Kidney (tissue), 22 donors: ENCODE data around the gene GBX2. TPM values are rescaled to one million over a fixed set of nuclear protein-coding genes. Genes with fewer than 3 reads are reported as not detected.
A peak's percentile ranks its signal among the peaks of the same experiment; 100 is the strongest.

ENCODE experiments used
- DNase-seq, 5 donors: peaks; one replicate each; pipeline ENCODE4 v3.0.0-alpha.2; 2013 to 2020
- FAIRE-seq: peaks from 2 replicates; lab custom pipeline; 2012; peaks lifted over from hg19 to GRCh38; lab: Jason Lieb, UNC
- H3K27ac ChIP-seq, 2 donors: one replicate each; pipeline ENCODE4 v1.7.0; 2013; ENCODE audit warnings: low read depth in 2 of 2, low read length in 2 of 2, inconsistent platforms in 1 of 2
- H3K27me3 ChIP-seq: one replicate; pipeline ENCODE4 v1.7.1; 2013; ENCODE audit warnings: low read length, inconsistent platforms; ENCODE audit not compliant: control insufficient read depth, insufficient read depth
- H3K36me3 ChIP-seq, 3 donors: one replicate each; pipeline versions ENCODE4 v1.7.0 to v1.7.1; 2013; ENCODE audit warnings: low read length in 3 of 3, control low read depth in 1 of 3, inconsistent platforms in 1 of 3; ENCODE audit not compliant: insufficient read depth in 3 of 3, control insufficient read depth in 2 of 3
- H3K4me1 ChIP-seq, 3 donors: one replicate each; pipeline versions ENCODE4 v1.7.0 to v1.7.1; 2013; ENCODE audit warnings: low read length in 3 of 3, inconsistent platforms in 1 of 3, low read depth in 1 of 3; ENCODE audit not compliant: control insufficient read depth in 2 of 3, insufficient read depth in 2 of 3
- H3K4me3 ChIP-seq, 3 donors: one replicate each; pipeline versions ENCODE4 v1.7.0 to v1.8.1; 2013; ENCODE audit warnings: low read length in 3 of 3, control low read depth in 1 of 3, inconsistent platforms in 1 of 3
- H3K9ac ChIP-seq, 3 donors: one replicate each; pipeline versions ENCODE4 v1.7.0 to v1.7.1; 2013; ENCODE audit warnings: low read length in 3 of 3, control low read depth in 1 of 3, inconsistent platforms in 1 of 3
- H3K9me3 ChIP-seq, 3 donors: one replicate each; pipeline versions ENCODE4 v1.7.0 to v1.7.1; 2013; ENCODE audit warnings: low read length in 3 of 3, control low read depth in 1 of 3, inconsistent platforms in 1 of 3; ENCODE audit not compliant: control insufficient read depth in 2 of 3, insufficient read depth in 1 of 3
- intact Hi-C: fragments of 100-400 bp; cut with DNase I; formaldehyde crosslinking; loops from one replicate; pipeline ENCODE4 v1.11.1; 2022
- long read RNA-seq, 10 donors: library from polyadenylated mRNA in 1 of 10; unstranded in 1 of 10; transcript quantifications; one replicate each; pipeline ENCODE4 v2.0.0 and lab custom pipeline, GENCODE V29; 2021 to 2026
- polyA plus RNA-seq: library from polyadenylated mRNA; stranded (reverse); fragments of 350-450 nt; fragmentation: Illumina TruSeq; extraction: RNeasy Lipid Tissue Mini Kit (QIAGEN cat#74804); gene quantifications from one replicate; pipeline ENCODE4 v1.2.3, GENCODE V29; 2014; ENCODE audit warnings: low read depth, low replicate concordance; ENCODE audit not compliant: insufficient read depth
- total RNA-seq: library from RNA; stranded (reverse); fragmentation: NEBNext Ultra II Directional; extraction: Animal tissue kit (Norgen Biotek cat#: 25700); gene quantifications from one replicate; pipeline ENCODE4 v1.2.1, GENCODE V29; 2021
- TF ChIP-seq, protein P1 (sequence below): IDR thresholded peaks from 3 replicates; pipeline ENCODE4 v1.5.1; 2012; ENCODE audit warnings: mild to moderate bottlenecking, moderate library complexity, borderline replicate concordance; ENCODE audit not compliant: insufficient read depth; ENCODE audit errors: extremely low read depth
- donor health status: control.
- donor health status: control.
- donor health status: control.
- donor health status: control.
- donor health status: control.
- donor health status: DM: yes; HTN: yes; CAD: no.
- donor health status: Normal renal cell carcinoma (clear cell type).

Gene GBX2
- total RNA-seq (not detected), polyA plus RNA-seq (not detected)
- long read RNA-seq, donor 1: 0 reads
- long read RNA-seq, donor 2, partial matches to known transcripts: 0 of 1 reads
- long read RNA-seq, donor 2, other reads (novel, unspliced or antisense): 0 of 1 reads
- long read RNA-seq, donor 3: 0 reads
- long read RNA-seq, donor 4: 0 reads
- long read RNA-seq, donor 5: 0 reads
- long read RNA-seq, donor 6, partial matches to known transcripts: 0 of 1 reads
- long read RNA-seq, donor 6, other reads (novel, unspliced or antisense): 0 of 1 reads
- long read RNA-seq, donor 7: 0 reads
- long read RNA-seq, donor 8, partial matches to known transcripts: 0 of 1 reads
- long read RNA-seq, donor 8, other reads (novel, unspliced or antisense): 0 of 1 reads
- long read RNA-seq, donor 9: 0 reads
- long read RNA-seq, donor 10: 0 reads

DNA sequence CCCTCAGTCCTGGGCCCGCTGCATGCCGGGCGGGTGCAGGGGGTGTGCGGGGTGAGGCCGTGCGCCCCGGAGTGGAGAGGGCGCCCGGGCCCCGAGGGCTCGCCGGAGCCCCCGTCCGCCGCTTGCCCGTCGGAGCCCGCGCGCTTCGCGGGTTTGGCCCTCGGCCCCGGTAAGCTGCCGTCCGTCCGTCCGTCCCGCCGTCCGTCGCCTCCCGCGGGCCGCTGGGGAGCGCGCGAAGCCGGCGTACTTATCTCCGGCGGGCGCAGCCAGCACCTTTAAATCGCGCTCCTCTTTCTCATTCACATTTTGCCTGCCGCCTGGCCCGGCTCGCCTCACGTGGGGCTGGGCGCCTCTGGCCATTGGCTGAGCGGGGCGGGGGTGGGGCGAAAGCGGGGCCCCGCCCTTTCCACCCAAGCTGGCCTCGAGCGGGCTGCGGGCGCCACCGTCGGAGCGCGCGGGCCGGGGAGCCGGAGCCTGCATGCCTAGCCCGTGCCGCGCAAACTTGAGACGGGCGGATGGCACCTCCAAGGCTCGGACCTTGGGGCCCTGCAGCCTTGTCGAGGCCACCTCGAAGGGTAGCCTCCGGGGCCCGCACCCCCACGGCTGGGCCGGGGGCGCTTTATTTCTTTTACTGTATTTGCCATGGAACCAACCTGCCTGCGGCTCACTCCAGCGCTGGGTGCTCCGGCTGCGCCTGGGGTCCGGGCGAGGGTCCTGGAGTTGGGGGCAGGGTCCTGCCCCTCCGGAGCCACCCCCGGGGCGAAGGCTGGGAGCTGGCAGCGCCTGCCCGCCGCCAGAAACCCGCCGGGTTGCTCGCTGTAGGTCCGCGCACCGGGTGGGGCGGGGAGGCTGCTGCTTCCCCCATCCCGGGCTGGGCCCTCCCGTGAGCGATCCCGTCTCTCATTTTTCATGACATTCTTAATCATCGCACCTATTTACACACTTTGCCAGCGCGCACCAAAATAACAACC, at the start of gene GBX2:
Gene GBX2, minus strand, starts transcription at position 277 of the 971 bp plus-strand sequence. CDS start 415 bp downstream, outside the sequence.
- H3K9ac ChIP-seq: no peak within 1 kb of the TSS
- DNase-seq (peak in 4 of 5 donors; percentile 89 to 93 (median 91)), FAIRE-seq (no peak)
- H3K27ac ChIP-seq: no peak within 1 kb of the TSS
- no peak within 1 kb of the TSS for H3K4me3 ChIP-seq
- peaks cover 58% of the 10 kb centered on the region for H3K27me3 ChIP-seq
- no peaks in the 10 kb centered on the region for H3K36me3 ChIP-seq
- no peaks in the 10 kb centered on the region for H3K9me3 ChIP-seq
- TF ChIP-seq, protein P1, sequence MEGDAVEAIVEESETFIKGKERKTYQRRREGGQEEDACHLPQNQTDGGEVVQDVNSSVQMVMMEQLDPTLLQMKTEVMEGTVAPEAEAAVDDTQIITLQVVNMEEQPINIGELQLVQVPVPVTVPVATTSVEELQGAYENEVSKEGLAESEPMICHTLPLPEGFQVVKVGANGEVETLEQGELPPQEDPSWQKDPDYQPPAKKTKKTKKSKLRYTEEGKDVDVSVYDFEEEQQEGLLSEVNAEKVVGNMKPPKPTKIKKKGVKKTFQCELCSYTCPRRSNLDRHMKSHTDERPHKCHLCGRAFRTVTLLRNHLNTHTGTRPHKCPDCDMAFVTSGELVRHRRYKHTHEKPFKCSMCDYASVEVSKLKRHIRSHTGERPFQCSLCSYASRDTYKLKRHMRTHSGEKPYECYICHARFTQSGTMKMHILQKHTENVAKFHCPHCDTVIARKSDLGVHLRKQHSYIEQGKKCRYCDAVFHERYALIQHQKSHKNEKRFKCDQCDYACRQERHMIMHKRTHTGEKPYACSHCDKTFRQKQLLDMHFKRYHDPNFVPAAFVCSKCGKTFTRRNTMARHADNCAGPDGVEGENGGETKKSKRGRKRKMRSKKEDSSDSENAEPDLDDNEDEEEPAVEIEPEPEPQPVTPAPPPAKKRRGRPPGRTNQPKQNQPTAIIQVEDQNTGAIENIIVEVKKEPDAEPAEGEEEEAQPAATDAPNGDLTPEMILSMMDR: no peak
- H3K4me1 ChIP-seq: peaks cover 0 to 9% (median 0%) of the 10 kb centered on the region in 3 donors
- intact Hi-C loops: no loop called here

DNA sequence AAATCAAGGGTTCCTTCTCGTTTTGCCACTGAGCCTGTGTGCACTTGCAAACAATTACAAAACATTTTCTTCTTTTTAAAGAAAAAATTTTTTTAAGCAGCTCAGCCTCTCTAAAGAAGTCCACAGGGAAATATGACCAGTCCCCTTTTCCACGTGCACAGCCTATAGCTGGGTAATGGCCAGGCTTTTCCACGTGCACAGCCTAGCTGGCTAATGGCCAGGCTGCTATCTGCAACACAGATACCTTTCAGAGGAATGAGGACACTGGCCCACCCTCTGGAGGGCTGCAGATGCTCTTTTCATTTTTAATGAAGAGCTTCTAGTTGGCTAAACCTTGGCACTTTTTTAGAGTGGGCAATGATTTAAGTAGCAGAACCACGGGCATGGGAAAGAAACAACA, 49.7 kb upstream of the GBX2 start:
- peaks cover 0 to under 1% (median 0%) of the 10 kb centered on the region in 3 donors for H3K9me3 ChIP-seq
- no peak overlapping the region for H3K9ac ChIP-seq
- FAIRE-seq (no peak), DNase-seq (no peak)
- TF ChIP-seq, protein P1: no peak
- H3K4me1 ChIP-seq: no peaks in the 10 kb centered on the region
- intact Hi-C loops: no loop called here
- no peak overlapping the region for H3K27ac ChIP-seq
- H3K4me3 ChIP-seq: no peak overlapping the region
- no peaks in the 10 kb centered on the region for H3K36me3 ChIP-seq
- no peaks in the 10 kb centered on the region for H3K27me3 ChIP-seq

DNA sequence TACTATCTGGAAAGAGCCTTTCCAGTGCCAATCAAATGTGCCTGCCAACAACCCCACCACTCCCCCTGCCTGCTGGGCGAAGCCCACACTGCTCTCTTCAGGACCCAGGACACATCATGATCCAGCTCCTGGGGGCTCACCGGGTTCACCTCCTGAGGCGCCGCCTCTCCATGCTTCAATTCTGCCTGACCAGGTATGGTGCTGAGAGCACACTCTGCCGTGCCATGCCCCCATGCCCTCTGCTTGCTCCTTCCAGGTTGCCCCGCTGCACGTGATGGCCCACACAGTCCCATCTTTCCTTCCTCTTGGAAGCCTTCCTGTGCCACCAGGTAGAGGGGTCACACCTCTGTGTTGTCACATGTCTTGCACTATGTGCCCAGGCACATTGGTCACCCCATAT, 48.5 kb upstream of the GBX2 start:
- H3K4me3 ChIP-seq: no peak overlapping the region
- intact Hi-C loops: no loop called here
- H3K27me3 ChIP-seq: peaks cover 2% of the 10 kb centered on the region

More for the DNA sequence above, 48.5 kb upstream of the GBX2 start:
- no peak overlapping the region for H3K9ac ChIP-seq
- DNase-seq (peak in 1 of 5 donors; percentile 49), FAIRE-seq (no peak)
- H3K36me3 ChIP-seq: no peaks in the 10 kb centered on the region
- no peaks in the 10 kb centered on the region for H3K4me1 ChIP-seq
- TF ChIP-seq, protein P1: no peak
- H3K27ac ChIP-seq: no peak overlapping the region
- no peaks in the 10 kb centered on the region for H3K9me3 ChIP-seq
